Measurements from ENCODE around the gene UBE2QL1.

DNA sequence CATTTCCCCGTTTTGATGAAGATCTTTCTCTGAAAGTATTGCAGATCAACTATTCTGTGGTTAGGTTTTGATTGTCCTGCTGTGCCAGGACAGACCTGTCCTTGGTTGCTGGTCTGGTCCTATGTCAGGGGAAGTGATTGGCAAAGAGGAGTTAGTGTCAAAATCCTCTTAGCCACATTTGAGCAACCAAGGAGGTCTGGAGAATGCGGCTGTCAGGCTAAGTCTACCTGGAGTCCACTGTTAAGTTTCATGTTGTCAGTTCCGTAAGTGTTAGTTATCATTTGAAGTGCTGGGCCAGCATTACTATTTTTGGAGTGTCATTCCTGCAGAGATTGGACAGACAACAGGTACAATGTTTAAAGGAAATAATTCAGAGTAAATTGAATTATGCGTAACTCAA, 62.3 kb downstream of the UBE2QL1 start:
- no peak for TF ChIP-seq EZH2 (IDR thresholded peaks at IDR 0.05; ENCODE audit: borderline replicate concordance, low read length)
- TF ChIP-seq, protein P1, sequence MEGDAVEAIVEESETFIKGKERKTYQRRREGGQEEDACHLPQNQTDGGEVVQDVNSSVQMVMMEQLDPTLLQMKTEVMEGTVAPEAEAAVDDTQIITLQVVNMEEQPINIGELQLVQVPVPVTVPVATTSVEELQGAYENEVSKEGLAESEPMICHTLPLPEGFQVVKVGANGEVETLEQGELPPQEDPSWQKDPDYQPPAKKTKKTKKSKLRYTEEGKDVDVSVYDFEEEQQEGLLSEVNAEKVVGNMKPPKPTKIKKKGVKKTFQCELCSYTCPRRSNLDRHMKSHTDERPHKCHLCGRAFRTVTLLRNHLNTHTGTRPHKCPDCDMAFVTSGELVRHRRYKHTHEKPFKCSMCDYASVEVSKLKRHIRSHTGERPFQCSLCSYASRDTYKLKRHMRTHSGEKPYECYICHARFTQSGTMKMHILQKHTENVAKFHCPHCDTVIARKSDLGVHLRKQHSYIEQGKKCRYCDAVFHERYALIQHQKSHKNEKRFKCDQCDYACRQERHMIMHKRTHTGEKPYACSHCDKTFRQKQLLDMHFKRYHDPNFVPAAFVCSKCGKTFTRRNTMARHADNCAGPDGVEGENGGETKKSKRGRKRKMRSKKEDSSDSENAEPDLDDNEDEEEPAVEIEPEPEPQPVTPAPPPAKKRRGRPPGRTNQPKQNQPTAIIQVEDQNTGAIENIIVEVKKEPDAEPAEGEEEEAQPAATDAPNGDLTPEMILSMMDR (IDR thresholded peaks at IDR 0.05; ENCODE audit: low read length), result no peak

Data from OCI-LY1 (cell line).